ENCODE results near the gene SYT2.
A peak's percentile ranks its signal among the peaks of the same experiment; 100 is the strongest.
"Not testable (repeated sequence)": the region's sequence is repeated elsewhere in the genome, so short reads cannot be mapped to it uniquely, and the experiment has no call there.

Gene SYT2

GRCh38 chr1:202623075-202623474, 87.2 kb downstream of the SYT2 start:
- no peak for DNase-seq (ENCODE audit: low read depth in 2 of 2)

GRCh38 chr1:202622388-202622787, 87.9 kb downstream of the SYT2 start:
- no peak for DNase-seq (ENCODE audit: low read depth in 2 of 2)

DNA sequence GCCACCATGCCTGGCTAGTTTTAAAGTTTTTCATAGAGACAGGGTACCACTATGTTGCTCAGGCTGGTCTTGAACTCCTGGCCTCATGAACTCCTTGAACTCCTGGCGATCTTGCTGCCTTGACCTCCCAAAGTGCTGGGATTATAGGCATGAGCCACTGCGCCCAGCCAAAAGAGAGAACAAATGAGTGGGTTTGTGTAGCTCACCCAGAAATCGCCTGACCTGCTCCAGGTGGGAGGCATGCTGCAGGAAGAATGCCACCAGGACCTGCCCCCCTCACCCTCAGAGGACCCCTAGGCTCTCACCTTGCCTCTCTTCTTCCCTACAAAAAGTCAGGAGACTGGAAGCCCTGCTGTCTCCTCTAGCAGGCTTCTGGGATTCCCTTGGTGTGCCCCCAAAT, 88.8 kb downstream of the SYT2 start:
- DNase-seq (ENCODE audit: low read depth in 2 of 2), result no peak

- DNase-seq (ENCODE audit: low read depth in 2 of 2), result not testable (repeated sequence)
Measured at GRCh38 chr1:202620036-202620435, 90.2 kb downstream of the SYT2 start.

DNA sequence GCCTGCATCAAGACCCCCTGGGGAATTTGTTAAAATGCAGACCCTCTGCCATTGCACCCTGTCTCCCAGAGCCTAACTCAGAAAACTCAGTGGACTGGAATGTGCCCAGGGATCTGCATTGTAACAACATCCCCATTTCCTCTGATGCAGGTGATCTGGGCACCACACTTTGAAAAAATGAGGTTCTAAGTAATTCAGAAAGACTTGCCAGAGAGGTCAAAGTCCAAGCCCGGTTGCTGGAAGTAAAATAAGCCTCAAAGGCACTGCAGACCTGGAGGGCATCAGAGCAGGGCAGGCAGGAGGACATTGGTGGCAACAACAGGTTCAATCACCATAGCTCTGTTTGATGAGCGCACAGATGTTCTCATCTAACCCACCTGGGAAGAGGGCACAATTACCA, 90.7 kb downstream of the SYT2 start:
- DNase-seq (ENCODE audit: low read depth in 2 of 2), result no peak

GRCh38 chr1:202619012-202619411, 91.2 kb downstream of the SYT2 start:
- not testable (repeated sequence) for DNase-seq (ENCODE audit: low read depth in 2 of 2)

DNA sequence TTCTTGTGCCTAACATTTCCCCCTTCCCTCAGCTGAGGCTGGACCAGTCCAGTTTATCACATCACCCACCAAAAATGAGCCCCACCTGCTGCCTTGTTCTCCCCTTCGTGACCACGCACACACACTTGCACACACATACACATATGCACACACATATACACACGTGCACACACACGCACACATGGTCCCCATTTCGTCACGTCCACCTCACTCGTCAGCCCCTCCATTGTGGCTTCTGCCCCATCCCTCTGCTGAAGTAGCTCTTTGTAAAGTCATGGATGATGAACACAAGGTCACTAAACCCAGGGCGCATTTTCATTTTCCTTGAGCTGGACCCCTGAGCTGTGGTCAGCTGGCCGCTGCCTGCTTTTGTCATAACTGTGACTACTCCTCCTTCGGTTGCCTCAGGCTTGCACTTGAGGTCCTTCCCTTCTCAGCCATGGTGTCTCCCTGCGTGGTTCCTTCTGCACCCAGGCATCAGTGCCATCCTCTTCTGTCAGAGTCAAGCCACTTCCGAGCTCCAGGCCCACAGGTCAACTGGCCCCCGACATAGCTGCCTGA, 93.8 kb downstream of the SYT2 start:
- DNase-seq (ENCODE audit: low read depth in 2 of 2), result no peak

DNA sequence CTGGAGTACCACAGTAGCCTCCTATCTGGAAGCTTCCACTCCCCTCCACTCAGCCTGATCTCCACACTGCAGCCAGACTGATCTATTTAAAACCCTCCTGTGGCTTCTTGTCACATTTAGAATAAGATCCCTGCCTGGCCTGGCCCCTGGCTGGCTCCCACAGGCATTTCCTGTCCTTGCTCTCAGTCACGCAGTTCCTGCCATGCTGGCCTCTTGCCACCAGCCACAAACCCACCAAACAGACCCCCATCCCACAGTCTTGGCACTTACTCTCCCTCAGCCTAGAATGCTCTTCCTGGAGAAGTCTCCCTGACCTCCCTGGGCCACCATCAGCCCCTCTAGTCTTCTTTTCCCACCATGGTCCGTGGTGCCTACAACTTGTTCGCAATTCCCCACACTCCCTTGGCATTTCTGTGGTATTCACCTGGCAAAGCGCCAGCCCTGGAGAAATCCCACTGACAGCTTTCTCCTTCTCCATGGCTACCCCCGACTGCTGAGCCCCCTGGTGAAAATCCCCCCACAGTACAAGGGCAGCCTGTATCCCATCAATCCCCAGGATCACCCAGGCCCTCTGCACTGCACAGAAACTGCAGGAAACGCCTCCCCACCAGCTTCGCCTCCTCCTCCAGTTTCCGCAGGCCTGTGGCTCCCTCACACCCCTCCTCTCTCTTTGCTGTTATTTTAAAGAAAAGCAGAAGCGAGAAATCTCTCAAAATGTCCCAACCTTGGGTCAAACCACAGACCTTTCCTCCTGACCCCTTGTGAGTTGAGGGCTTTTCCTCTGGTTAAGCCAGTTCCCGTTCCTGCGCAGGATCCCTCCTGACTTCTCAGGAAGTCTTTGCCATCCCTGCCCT, 94.5 kb downstream of the SYT2 start:
- DNase-seq (ENCODE audit: low read depth in 2 of 2), result peak; percentile 60 to 67

- not testable (repeated sequence) for DNase-seq (ENCODE audit: low read depth in 2 of 2)
Measured at GRCh38 chr1:202615208-202615500, 95.1 kb downstream of the SYT2 start.

DNA sequence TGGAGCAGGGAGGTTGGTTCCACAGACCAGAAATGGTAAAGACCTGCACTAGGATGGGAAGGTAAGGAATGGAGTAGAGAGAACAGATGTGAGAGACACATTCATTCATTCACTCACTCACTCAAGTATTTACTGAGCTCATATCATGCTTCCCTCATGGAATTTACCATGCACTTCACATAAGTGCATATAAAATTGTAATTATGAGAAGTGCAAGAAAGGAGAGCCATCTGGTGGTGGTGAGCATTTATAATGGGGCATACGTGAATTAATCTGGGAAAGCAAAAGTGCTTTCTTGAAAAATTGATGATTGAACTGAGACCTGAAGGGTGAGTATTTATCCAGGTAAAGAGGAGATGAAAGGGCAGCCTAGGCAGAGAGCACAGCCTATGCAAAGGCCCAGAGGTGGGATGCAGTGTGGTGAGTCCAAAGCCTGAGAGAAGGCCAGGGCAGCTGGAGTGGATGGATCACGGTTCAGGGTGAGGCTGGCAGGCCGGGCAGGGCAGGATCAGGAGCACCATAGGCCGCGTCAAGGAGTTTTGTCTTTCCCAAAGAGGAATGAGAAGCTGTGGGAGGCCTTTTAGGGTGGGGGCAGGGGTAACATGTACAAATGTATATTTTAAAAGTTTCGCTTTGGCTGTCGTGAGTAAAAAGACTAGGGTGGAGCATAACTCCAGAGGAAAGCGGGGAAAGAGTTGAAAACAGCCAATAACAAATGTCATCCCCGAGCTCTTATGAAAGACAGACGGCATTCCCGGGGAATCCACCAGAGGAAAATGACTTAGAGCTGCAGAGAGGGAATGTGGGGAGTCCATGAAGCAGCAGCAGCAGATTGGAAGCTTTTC, 95.7 kb downstream of the SYT2 start:
- DNase-seq (ENCODE audit: low read depth in 2 of 2), result peak; percentile 35 to 44

DNA sequence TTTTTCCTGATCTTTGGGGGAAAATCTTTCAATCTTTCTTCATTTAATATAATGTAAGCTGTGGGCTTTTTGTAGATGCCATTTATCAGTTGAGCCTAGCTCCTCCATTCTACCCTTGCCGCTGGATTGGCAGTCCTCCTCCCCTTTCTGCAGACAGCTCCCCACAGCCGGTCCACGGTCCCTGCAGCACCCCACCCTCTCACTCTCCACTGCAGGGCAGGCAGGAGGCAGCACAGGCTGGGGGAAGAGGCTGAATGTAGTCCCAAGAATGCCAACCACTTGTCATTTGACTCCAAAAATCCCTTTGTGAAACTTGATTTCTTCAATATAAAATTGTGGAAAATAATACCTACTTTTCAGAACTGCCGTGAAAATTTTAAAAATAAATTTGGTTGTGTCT, 96.7 kb downstream of the SYT2 start:
- no peak for DNase-seq (ENCODE audit: low read depth in 2 of 2)

GRCh38 chr1:202612036-202612435, 98.2 kb downstream of the SYT2 start:
- not testable (repeated sequence) for DNase-seq (ENCODE audit: low read depth in 2 of 2)

DNA sequence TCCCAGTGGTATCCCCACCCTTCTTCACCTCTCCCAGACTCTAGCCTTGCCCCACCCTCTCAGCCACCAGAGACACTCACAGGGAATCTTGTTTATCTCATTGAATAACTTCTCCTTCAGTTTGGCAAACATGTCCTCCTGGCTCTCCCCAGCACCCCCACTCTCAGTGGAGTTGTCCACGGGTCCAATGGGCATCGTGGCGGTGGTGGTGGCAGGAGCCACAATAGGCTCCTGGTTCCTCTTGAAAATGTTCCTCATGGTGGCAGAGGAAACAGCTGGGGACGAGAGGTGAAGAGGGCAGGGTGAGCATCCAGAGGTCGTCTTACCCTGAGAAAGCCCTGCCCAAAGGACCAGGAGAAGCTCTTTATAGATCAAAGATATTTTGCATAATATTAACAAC, 104.7 kb downstream of the SYT2 start:
- DNase-seq (ENCODE audit: low read depth in 2 of 2), result no peak

DNA sequence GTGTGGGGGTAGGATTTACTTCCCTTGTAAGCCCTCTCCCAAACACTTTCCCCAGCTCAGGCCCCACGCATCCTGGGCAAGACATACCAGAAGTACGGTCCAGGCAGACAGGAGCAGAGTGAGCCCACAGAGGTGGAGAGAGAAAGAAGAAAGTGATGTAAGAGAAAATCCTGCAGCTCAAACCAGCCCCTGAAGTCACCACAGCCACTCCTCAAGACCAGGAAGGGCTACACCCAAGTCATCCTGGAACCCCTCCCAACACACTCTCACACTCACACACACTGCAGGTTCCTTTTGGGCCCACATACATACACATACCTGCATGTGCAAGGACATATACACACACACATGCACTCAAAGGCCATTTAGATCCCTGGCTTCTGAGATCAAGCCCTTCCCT, 106.8 kb downstream of the SYT2 start:
- DNase-seq (ENCODE audit: low read depth in 2 of 2), result no peak

- no peak for DNase-seq (ENCODE audit: low read depth in 2 of 2)
Measured at GRCh38 chr1:202600432-202601041, 109.7 kb downstream of the SYT2 start.

- no peak for DNase-seq (ENCODE audit: low read depth in 2 of 2)
Measured at GRCh38 chr1:202599669-202600431, 110.4 kb downstream of the SYT2 start.

- no peak for DNase-seq (ENCODE audit: low read depth in 2 of 2)
Measured at GRCh38 chr1:202597090-202597761, 113.0 kb downstream of the SYT2 start.

GRCh38 chr1:202596638-202597037, 113.6 kb downstream of the SYT2 start:
- DNase-seq (ENCODE audit: low read depth in 2 of 2), result no peak

GRCh38 chr1:202593845-202594244, 116.4 kb downstream of the SYT2 start:
- no peak for DNase-seq (ENCODE audit: low read depth in 2 of 2)

DNA sequence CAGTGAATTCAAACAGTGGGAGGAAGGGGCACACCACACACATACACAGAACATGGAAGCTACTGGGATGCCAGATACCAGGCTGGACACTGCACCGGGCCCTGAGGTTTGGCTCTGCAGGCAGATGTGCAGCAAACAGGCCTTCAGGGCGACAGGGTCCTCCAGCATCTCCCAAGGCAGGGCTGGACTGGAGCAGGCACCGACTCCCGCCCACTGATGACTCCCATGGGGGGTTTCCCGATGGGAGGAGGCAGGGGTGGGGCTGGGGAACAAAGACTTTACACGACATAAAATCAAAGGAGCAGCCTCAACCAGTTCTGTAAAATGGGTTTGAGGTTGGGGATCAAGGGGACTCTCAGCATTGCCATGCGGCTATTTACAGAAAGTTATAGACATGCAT, 118.1 kb downstream of the SYT2 start:
- no peak for DNase-seq (ENCODE audit: low read depth in 2 of 2)

DNA sequence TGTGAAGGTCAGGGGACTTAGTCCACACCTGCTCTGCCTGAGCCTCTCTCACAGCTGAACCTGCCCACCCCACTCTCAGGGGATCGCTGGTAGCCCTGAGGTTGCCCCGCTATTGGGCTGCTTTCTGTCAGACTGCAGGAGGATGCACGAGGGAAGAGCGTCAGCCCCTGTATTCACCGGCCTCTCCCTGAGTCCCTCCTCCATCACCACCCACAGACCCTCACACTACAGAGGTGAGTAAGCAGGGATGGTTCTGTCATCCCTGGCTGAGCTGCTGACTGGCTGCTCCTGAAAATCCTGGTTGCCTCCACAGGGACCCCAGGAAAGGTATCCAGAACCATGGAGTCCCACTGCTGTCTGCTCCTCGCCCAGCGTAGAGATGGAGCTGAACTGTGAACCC, 118.7 kb downstream of the SYT2 start:
- no peak for DNase-seq (ENCODE audit: low read depth in 2 of 2)

All from fibroblast of skin of left biceps (primary cell).